ENCODE results near the gene NADSYN1. TPM values are rescaled to one million over a fixed set of nuclear protein-coding genes. Genes with fewer than 3 reads are reported as not detected.
A peak's percentile ranks its signal among the peaks of the same experiment; 100 is the strongest.

Gene NADSYN1
- polyA plus RNA-seq, 3 donors: 44.1 to 162 (median 44.8) TPM

DNA sequence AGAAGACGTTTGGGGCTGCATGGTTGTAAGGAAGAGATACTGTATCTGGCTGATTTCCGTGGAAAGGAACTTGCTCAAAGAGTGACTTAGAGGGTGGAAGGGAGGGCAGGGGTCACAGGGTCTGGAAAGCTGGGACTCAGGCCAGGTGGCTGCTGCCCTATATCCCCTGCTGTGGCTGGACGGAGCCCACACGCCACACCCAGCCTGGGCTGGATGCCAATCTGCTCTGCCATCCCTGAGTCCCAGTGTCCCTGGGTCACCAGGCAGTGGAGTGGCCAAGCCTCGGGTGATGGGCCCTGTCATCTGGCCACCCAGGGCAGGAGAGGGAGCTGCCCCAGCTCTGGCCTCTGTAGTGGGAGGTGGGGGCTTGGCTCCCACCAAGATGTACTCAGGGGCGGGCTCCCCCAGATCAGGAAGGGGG lies 47.6 kb downstream of the NADSYN1 start:
- no peaks in the 10 kb centered on the region for H3K27me3 ChIP-seq (ENCODE audit: control insufficient read depth in 2 of 2, insufficient read depth in 2 of 2, low read length in 2 of 2)
- peak overlapping the region in 3 of 7 donors; percentile 30 to 37 (median 35) for H3K27ac Mint-ChIP-seq
- H3K4me3 Mint-ChIP-seq: peak overlapping the region in 1 of 2 donors; percentile 27
- intact Hi-C loops (cut with micrococcal nuclease): no loop called here
- no peak for DNase-seq
- H3K9ac ChIP-seq (ENCODE audit: insufficient read depth, low read length, poor library complexity, severe bottlenecking): no peak overlapping the region
- TF ChIP-seq, protein P1, sequence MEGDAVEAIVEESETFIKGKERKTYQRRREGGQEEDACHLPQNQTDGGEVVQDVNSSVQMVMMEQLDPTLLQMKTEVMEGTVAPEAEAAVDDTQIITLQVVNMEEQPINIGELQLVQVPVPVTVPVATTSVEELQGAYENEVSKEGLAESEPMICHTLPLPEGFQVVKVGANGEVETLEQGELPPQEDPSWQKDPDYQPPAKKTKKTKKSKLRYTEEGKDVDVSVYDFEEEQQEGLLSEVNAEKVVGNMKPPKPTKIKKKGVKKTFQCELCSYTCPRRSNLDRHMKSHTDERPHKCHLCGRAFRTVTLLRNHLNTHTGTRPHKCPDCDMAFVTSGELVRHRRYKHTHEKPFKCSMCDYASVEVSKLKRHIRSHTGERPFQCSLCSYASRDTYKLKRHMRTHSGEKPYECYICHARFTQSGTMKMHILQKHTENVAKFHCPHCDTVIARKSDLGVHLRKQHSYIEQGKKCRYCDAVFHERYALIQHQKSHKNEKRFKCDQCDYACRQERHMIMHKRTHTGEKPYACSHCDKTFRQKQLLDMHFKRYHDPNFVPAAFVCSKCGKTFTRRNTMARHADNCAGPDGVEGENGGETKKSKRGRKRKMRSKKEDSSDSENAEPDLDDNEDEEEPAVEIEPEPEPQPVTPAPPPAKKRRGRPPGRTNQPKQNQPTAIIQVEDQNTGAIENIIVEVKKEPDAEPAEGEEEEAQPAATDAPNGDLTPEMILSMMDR (IDR thresholded peaks at IDR 0.05): no peak
- peaks cover 4% of the 10 kb centered on the region for H4K20me1 ChIP-seq (ENCODE audit: insufficient read depth, low read length)
- H3K4me1 Mint-ChIP-seq: peaks cover 4% of the 10 kb centered on the region
- peaks cover 0 to 3% (median 0%) of the 10 kb centered on the region in 3 donors for H3K27me3 Mint-ChIP-seq (ENCODE audit: low read depth in 3 of 3)
- no peak overlapping the region for H2AFZ ChIP-seq (ENCODE audit: insufficient read depth, low read depth, low read length, poor library complexity, severe bottlenecking)
- no peaks in the 10 kb centered on the region for H3K79me2 ChIP-seq (ENCODE audit: insufficient read depth, low read length)
- peaks cover 0 to 2% (median 0%) of the 10 kb centered on the region in 7 donors for H3K9me3 Mint-ChIP-seq
- no peak overlapping the region for H3K4me2 ChIP-seq (replicated peaks; ENCODE audit: extremely low read depth, low read length, poor library complexity, severe bottlenecking)
- H3K36me3 ChIP-seq (replicated peaks in 1 of 2; ENCODE audit: control insufficient read depth in 1 of 2, insufficient read depth in 2 of 2, low read length in 2 of 2): peaks cover 82 to 96% of the 10 kb centered on the region in 2 donors
- H3K27ac ChIP-seq (ENCODE audit: low read depth in 1 of 2, low read length in 2 of 2): no peak overlapping the region
- WGBS (ENCODE audit: insufficient coverage): 76% methylated on average over 6 of the region's 6 CpGs
- H3K4me3 ChIP-seq (replicated peaks in 1 of 3; ENCODE audit: low read depth in 2 of 3, low read length in 3 of 3): no peak overlapping the region
- H3K36me3 Mint-ChIP-seq: peaks cover 68 to 93% of the 10 kb centered on the region in 2 donors
- H3K9me3 ChIP-seq (replicated peaks in 1 of 2; ENCODE audit: control insufficient read depth in 1 of 2, insufficient read depth in 1 of 2, low read length in 2 of 2): no peaks in the 10 kb centered on the region
- H3K4me1 ChIP-seq (ENCODE audit: control insufficient read depth in 1 of 2, insufficient read depth in 2 of 2, low read length in 2 of 2): no peaks in the 10 kb centered on the region

DNA sequence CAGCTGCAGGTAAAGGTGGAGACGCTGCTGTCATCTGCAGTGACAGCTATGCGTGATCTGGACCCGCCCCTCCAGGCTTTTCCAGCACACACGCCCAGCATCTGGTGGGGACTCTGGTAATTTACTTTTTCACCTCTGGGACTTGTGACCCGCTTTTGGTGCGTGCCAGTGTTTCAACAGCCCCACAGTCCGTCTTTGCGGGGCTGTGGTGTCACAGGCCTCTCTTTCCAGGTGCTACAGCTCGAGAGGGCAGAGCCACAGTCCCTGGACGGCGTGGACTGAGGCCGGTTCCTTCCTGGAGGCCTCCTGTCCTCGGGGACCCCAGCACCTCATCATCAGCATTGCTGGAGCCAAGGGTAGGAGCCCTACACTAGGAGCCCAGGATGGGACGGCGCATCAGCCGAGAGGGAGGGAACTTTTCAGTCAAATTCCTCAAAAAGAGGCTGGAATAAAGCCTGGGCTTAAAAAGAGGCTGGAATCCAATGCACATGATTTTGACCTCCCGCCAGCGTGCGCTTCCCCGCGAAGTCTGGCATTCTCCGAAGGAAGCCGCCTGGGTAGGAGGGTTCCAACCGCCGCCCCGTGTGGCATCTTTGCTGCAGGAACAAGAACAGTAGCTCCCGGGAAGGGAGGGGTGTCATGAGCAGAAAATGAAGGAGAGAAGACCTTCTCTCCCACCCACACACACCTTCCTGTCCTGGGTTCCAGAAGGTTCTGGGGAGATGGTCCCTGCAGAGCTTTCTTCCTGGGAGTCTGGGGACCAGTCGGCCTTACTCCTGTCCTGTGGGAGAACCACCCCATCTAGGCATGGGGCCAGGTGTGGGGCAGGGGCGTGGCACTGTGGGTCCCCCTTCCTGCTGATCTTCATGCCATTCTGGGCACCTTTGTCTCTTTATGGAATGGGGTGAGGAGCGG lies 48.3 kb downstream of the NADSYN1 start:
- H3K36me3 Mint-ChIP-seq: peaks cover 68 to 93% of the 10 kb centered on the region in 2 donors
- 95% methylated on average over 17 of the region's 30 CpGs for WGBS (ENCODE audit: insufficient coverage)
- H3K4me1 Mint-ChIP-seq: peaks cover 4% of the 10 kb centered on the region
- no peak for DNase-seq
- no peaks in the 10 kb centered on the region for H3K27me3 ChIP-seq (ENCODE audit: control insufficient read depth in 2 of 2, insufficient read depth in 2 of 2, low read length in 2 of 2)
- no peak overlapping the region for H3K27ac Mint-ChIP-seq
- no peak overlapping the region for H3K27ac ChIP-seq (ENCODE audit: low read depth in 1 of 2, low read length in 2 of 2)
- no peaks in the 10 kb centered on the region for H4K20me1 ChIP-seq (ENCODE audit: insufficient read depth, low read length)
- H3K27me3 Mint-ChIP-seq (ENCODE audit: low read depth in 3 of 3): peaks cover 0 to 3% (median 0%) of the 10 kb centered on the region in 3 donors
- no peak overlapping the region for H3K9ac ChIP-seq (ENCODE audit: insufficient read depth, low read length, poor library complexity, severe bottlenecking)
- no peak overlapping the region for H3K4me2 ChIP-seq (replicated peaks; ENCODE audit: extremely low read depth, low read length, poor library complexity, severe bottlenecking)
- H3K9me3 ChIP-seq (replicated peaks in 1 of 2; ENCODE audit: control insufficient read depth in 1 of 2, insufficient read depth in 1 of 2, low read length in 2 of 2): no peaks in the 10 kb centered on the region
- no peaks in the 10 kb centered on the region for H3K79me2 ChIP-seq (ENCODE audit: insufficient read depth, low read length)
- H3K4me3 Mint-ChIP-seq: no peak overlapping the region
- H3K4me1 ChIP-seq (ENCODE audit: control insufficient read depth in 1 of 2, insufficient read depth in 2 of 2, low read length in 2 of 2): no peaks in the 10 kb centered on the region
- TF ChIP-seq, protein P1 (IDR thresholded peaks at IDR 0.05): no peak
- H3K4me3 ChIP-seq (replicated peaks in 1 of 3; ENCODE audit: low read depth in 2 of 3, low read length in 3 of 3): no peak overlapping the region
- H3K36me3 ChIP-seq (replicated peaks in 1 of 2; ENCODE audit: control insufficient read depth in 1 of 2, insufficient read depth in 2 of 2, low read length in 2 of 2): peaks cover 81 to 96% of the 10 kb centered on the region in 2 donors
- no peak overlapping the region for H2AFZ ChIP-seq (ENCODE audit: insufficient read depth, low read depth, low read length, poor library complexity, severe bottlenecking)
- intact Hi-C loops (cut with micrococcal nuclease): no loop called here
- peaks cover 0 to 7% (median 3%) of the 10 kb centered on the region in 7 donors for H3K9me3 Mint-ChIP-seq

Data from CD14-positive monocyte (primary cell).